Tibial nerve (tissue), 4 donors: ENCODE results near the gene AGFG2. TPM values are rescaled to one million over a fixed set of nuclear protein-coding genes. Genes with fewer than 3 reads are reported as not detected.
A peak's percentile ranks its signal among the peaks of the same experiment; 100 is the strongest.

Experiments used
- DNase-seq, 2 donors: peaks; one replicate each; pipeline ENCODE4 v3.0.0-alpha.2; 2019; ENCODE audit warnings: low spot score in 2 of 2
- H3K27ac ChIP-seq, 4 donors: fragments of 200-600 bp; sonication (generic) in 3 of 4; one replicate each; pipeline ENCODE4 v1.5.1; 2017 to 2019; ENCODE audit warnings: mild to moderate bottlenecking in 1 of 4
- H3K27me3 ChIP-seq, 2 donors: fragments of 200-600 bp; sonication (generic) in 1 of 2; one replicate each; pipeline versions ENCODE4 v1.5.1 to v1.6.0; 2017 to 2019
- H3K36me3 ChIP-seq, 3 donors: fragments of 200-600 bp; sonication (generic); one replicate each; pipeline ENCODE4 v1.5.1; 2018 to 2019
- H3K4me1 ChIP-seq, 4 donors: fragments of 200-600 bp; sonication (generic) in 3 of 4; one replicate each; pipeline ENCODE4 v1.5.1; 2017 to 2019
- H3K4me3 ChIP-seq, 4 donors: fragments of 200-600 bp; sonication (generic) in 3 of 4; one replicate each; pipeline ENCODE4 v1.5.1; 2017 to 2019; ENCODE audit warnings: mild to moderate bottlenecking in 1 of 4, moderate library complexity in 1 of 4
- H3K9me3 ChIP-seq, 4 donors: fragments of 200-600 bp; sonication (generic) in 3 of 4; one replicate each; pipeline ENCODE4 v1.5.1; 2017 to 2019
- CTCF ChIP-seq, 5 experiments: fragments of 200-600 bp in 3 of 5; fragments of 450-650 bp in 2 of 5; sonication (generic) in 3 of 5; IDR thresholded peaks; one replicate each; pipeline ENCODE4 v1.5.1; 2016 to 2019; ENCODE audit warnings: antibody characterized with exemption in 5 of 5, mild to moderate bottlenecking in 3 of 5, moderate library complexity in 2 of 5
- EP300 ChIP-seq, 2 donors: sonication (generic); formaldehyde crosslinking; IDR thresholded peaks; one replicate each; pipeline ENCODE4 v1.6.1; 2017; ENCODE audit warnings: antibody characterized with exemption in 2 of 2, mild to moderate bottlenecking in 1 of 2
- POLR2A ChIP-seq, 2 donors: fragments of 450-650 bp; IDR thresholded peaks; one replicate each; pipeline ENCODE4 v1.6.1; 2017; ENCODE audit warnings: antibody characterized with exemption in 2 of 2, mild to moderate bottlenecking in 2 of 2, moderate library complexity in 2 of 2
- WGBS, 2 donors: methylation state at CpG; one replicate each; pipeline ENCODE4 v1.1.5; 2018; 5-methylcytosine and 5-hydroxymethylcytosine counted together
- total RNA-seq, 4 donors: library from RNA; depleted of rRNA; stranded (reverse); fragments of >200 nt; gene quantifications; one replicate each; pipeline ENCODE4 v1.1.0, GENCODE V29; 2016

Gene AGFG2
- total RNA-seq, 4 donors from 2014 or later = 17.1 to 54.6 (median 35.0) TPM

- TF ChIP-seq POLR2A (IDR thresholded peaks at IDR 0.05) (peak; percentile 96 to 99), CTCF (IDR thresholded peaks at IDR 0.05) (peak in 1 of 5 experiments; percentile 57), EP300 (IDR thresholded peaks at IDR 0.05) (peak; percentile 98 to 99)
- H3K27me3 ChIP-seq = no peaks in the 10 kb centered on the region
- H3K36me3 ChIP-seq = peaks cover 3 to 25% (median 18%) of the 10 kb centered on the region in 3 donors
- WGBS, 2 donors = 0 to 1% methylated on average over 14 to 53 of the region's 61 CpGs
- peaks cover 0 to 60% (median 24%) of the 10 kb centered on the region in 4 donors for H3K4me1 ChIP-seq
- peak within 1 kb of the TSS; percentile 75 to 93 (median 88) for H3K4me3 ChIP-seq
- DNase-seq = no peak
- peak within 1 kb of the TSS; percentile 87 to 96 (median 94) for H3K27ac ChIP-seq
- no peaks in the 10 kb centered on the region for H3K9me3 ChIP-seq
Observed at GRCh38 chr7:100585511-100586265, 46.7 kb downstream of the AGFG2 start, which contains the start of gene LRCH4. LRCH4 (minus strand) TSS chr7:100586129; CDS start chr7:100586100, 29 bp downstream.

- Histone ChIP-seq H3K36me3 (peaks cover 0 to 17% (median 11%) of the 10 kb centered on the region in 3 donors), H3K27me3 (no peaks in the 10 kb centered on the region), H3K27ac (peak within 1 kb of the TSS; percentile 87 to 96 (median 94)), H3K9me3 (no peaks in the 10 kb centered on the region), H3K4me3 (peak within 1 kb of the TSS; percentile 75 to 93 (median 88)), H3K4me1 (peaks cover 0 to 61% (median 24%) of the 10 kb centered on the region in 4 donors)
- DNase-seq = peak; percentile 99
- WGBS, 2 donors = 0 to 1% methylated on average over 38 to 41 of the region's 53 CpGs
- peak in 1 of 2 donors; percentile 2 for TF ChIP-seq POLR2A (IDR thresholded peaks at IDR 0.05)
- peak in 1 of 2 donors; percentile 72 for TF ChIP-seq EP300 (IDR thresholded peaks at IDR 0.05)
- TF ChIP-seq CTCF (IDR thresholded peaks at IDR 0.05) = peak in 1 of 5 experiments; percentile 60
Observed at GRCh38 chr7:100586266-100587025, 47.4 kb downstream of the AGFG2 start, which contains the start of gene FBXO24. FBXO24 (plus strand) TSS chr7:100586328; CDS start chr7:100586626, 298 bp downstream.

GRCh38 chr7:100588438-100588837 is 49.4 kb downstream of the AGFG2 start:
- Histone ChIP-seq H3K4me1 (peaks cover 0 to 46% (median 14%) of the 10 kb centered on the region in 4 donors), H3K9me3 (no peaks in the 10 kb centered on the region), H3K36me3 (no peaks in the 10 kb centered on the region), H3K4me3 (no peak overlapping the region), H3K27me3 (no peaks in the 10 kb centered on the region), H3K27ac (no peak overlapping the region)
- TF ChIP-seq EP300 (IDR thresholded peaks at IDR 0.05) = no peak
- TF ChIP-seq CTCF (IDR thresholded peaks at IDR 0.05) = peak in 3 of 5 experiments; percentile 16 to 28 (median 23)
- TF ChIP-seq POLR2A (IDR thresholded peaks at IDR 0.05) = no peak
- DNase-seq = no peak
- WGBS, 2 donors = 62 to 71% methylated on average over 1 of the region's 1 CpG

- WGBS, 2 donors = 35 to 40% methylated on average over 7 of the region's 7 CpGs
- TF ChIP-seq EP300 (IDR thresholded peaks at IDR 0.05) = no peak
- TF ChIP-seq CTCF (IDR thresholded peaks at IDR 0.05) = no peak
- TF ChIP-seq POLR2A (IDR thresholded peaks at IDR 0.05) = no peak
- H3K4me3 ChIP-seq = no peak overlapping the region
- DNase-seq = no peak
- H3K36me3 ChIP-seq = no peaks in the 10 kb centered on the region
- H3K27ac ChIP-seq = peak overlapping the region in 1 of 4 donors; percentile 65
- no peaks in the 10 kb centered on the region for H3K9me3 ChIP-seq
- H3K4me1 ChIP-seq = peaks cover 0 to 35% (median 7%) of the 10 kb centered on the region in 4 donors
- no peaks in the 10 kb centered on the region for H3K27me3 ChIP-seq
Observed at GRCh38 chr7:100589341-100589947, 50.4 kb downstream of the AGFG2 start.
